Measurements from ENCODE around the gene CYP2S1.
"Not testable (repeated sequence)": the region's sequence is repeated elsewhere in the genome, so short reads cannot be mapped to it uniquely, and the experiment has no call there.

CYP2S1 gene

GRCh38 chr19:41226874-41227390, 33.9 kb downstream of the CYP2S1 start:
- DNase-seq: no peak

- no peak for DNase-seq
These were observed 35.5 kb downstream of the CYP2S1 start for GRCh38 chr19:41228486-41228885.

DNA sequence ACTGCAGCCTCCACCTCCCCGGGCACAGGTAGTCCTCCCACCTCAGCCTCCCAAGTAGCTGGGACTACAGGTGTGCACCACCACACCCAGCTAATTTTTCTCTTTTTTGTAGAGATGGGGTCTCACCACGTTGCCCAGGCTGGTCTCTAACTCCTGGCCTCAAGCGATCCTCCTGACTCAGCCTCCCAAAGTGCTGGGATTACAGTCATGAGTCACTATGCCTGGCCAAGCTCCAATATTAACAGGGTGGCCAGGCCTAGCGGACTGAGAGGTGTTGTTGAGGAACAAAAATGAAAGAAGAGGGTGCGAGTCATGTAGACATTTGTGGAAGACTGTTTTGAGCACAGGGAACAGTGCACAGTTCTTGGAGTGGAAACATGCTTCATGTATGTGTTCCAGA, 36.3 kb downstream of the CYP2S1 start:
- DNase-seq: not testable (repeated sequence)

DNA sequence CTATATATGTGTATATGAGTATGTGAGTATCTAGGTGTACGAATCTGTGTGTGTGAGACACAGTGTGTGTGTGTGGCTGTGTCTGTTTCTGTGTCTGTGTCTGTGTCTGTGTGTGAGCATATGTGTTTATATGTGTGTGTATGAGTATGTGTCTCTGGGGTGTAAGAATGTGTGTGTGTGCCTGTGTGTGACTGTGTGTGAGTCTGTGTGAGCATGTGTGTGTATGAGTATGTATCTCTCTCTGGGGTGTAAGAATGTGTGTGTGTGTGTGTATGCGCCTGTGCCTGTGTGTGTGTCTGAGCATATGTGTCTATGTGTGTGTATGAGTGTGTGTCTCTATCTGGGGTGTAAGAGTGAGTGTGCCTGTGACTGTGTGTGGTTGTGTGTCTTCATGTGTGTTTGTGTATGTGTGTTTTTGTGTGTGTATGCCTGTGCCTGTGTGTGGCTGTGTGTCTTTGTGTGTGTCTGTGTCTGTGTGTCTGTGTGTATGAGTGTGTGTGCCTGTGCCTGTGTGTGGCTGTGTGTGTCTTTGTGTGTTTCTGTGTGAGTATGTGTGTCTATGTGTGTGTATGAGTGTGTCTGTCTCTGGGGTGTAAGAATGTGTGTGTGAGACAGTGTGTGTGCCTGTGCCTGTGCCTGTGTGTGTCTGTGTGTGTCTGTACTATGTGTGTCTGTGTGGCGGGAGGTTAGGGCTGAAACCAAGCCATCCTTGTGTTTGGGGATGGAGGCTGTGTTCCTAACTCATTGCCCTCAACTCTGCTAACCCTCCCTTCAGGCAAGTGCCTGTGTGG, 37.2 kb downstream of the CYP2S1 start:
- no peak for DNase-seq

GRCh38 chr19:41232686-41233085, 39.7 kb downstream of the CYP2S1 start:
- DNase-seq: no peak

- no peak for DNase-seq
These were observed 40.8 kb downstream of the CYP2S1 start for GRCh38 chr19:41233748-41234240.

DNA sequence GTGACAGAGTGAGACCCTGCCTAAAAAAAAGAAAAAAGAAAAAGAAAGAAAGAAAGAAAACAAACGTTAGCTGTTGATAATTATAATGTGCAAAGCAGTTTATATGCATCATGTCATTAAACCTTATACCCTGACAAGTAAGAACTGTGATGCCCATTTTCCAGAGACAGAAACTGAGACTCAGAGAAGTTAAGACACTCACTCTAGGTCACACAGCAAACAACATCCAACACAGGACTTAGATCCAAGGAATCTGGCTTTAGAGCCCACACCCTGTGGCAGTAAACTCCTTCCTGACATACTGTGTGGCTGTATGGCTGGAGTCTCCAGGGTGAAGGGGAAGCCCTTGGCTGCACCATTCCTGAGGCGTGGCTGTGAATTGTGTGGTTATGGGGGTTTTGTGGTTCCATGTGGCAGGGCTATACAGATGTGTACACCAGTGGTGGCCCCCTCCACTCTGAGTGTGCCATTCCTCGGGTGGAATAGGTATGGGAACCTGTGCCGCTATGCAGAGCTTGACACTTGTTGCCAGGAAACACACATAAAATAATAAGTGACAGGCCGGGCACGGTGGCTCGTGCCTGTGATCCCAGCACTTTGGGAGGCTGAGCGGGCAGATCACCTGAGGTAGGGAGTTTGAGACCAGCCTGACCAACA, 41.6 kb downstream of the CYP2S1 start:
- no peak for DNase-seq

DNA sequence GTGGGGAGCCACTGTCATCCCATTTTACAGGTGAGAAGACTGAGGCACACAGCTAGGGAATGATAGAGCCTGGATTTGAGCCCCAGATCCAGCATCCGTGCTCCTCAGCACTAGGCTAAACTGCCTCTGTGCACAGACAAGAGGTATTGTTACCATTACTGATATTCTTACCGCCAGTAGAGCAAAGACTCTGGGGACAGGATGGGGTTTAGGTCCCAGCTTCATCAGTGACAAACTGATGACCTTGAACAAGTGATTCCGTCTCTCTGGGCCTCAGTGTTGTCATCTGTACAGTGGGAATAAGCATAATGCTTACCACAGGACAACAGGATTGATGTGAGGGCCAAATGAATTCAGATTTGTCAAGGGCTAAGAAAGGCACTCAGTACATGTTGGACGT, 42.5 kb downstream of the CYP2S1 start:
- DNase-seq: no peak

GRCh38 chr19:41238244-41238643, 45.2 kb downstream of the CYP2S1 start:
- no peak for DNase-seq

DNA sequence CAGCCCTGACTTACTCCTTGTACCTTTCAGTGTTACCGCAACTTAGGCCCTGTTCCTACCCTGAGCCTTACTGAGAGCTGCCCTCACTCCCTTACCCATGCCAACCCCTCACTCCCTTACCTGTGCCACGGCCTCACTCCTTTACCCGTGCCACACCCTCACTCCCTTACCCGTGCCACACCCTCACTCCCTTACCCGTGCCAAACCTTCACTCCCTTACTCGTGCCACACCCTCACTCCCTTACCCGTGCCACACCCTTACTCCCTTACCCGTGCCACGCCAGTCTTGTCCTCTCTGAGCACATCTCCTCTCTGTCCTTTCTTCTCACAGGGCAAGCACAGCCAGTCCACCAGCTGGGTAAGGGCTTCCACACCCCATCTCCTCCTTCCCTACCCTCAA, 46.3 kb downstream of the CYP2S1 start:
- no peak for DNase-seq

GRCh38 chr19:41239961-41240574, 47.0 kb downstream of the CYP2S1 start:
- DNase-seq: no peak

DNA sequence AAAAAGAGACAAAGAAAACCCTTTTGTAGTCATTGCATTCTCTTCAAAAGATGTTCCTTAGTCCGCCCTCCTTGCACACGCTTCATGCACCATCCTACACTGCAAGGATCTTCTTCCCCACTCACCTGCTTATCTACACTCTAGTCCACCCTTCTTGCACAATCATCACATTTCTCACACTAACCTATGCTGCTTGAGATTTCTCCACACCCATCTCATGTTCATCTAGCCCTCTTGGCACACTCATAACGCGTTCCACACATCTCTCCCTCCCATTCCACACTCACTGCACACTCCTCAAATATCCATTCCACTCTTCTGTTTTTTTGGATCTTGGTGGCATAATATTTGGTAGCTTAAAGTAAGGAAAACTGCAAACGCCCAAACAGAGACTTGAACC, 48.8 kb downstream of the CYP2S1 start:
- DNase-seq: no peak

DNA sequence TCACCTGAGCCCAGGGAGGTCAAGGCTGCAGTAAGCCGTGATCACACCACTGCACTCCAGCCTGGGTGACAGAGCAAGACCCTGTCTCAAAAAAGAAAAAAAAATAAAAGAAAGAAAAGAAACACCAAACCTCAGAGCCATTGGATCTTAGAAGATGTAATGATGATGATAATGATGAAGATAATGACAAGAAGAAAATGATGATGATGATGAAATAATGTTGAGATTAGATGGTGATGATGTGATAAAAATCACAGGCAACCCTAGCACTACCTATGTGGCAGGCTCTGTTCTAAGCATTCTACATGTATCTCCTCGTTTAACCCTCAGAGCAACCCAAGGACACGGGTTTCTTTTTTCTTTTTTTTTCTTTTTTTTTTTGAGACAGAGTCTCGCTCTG, 51.1 kb downstream of the CYP2S1 start:
- DNase-seq: no peak

DNA sequence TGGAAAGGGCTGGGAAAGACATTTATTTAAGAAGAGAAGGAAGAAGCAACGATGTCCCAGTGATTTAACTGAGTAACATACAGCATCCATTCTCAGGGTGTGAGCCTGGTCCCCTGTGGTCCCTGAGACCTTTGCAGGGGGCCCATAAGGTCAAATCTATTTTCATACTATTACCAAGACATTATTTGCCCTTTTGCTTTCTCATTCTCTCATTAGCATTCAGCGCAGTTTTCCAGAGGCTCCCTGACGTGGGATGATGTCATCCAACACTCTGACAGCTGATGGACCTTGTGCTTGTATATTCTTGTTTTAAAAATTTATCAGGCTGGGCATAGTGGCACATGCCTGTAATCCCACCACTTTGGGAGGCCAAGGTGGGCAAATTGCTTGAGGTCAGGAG, 52.8 kb downstream of the CYP2S1 start:
- no peak for DNase-seq

DNA sequence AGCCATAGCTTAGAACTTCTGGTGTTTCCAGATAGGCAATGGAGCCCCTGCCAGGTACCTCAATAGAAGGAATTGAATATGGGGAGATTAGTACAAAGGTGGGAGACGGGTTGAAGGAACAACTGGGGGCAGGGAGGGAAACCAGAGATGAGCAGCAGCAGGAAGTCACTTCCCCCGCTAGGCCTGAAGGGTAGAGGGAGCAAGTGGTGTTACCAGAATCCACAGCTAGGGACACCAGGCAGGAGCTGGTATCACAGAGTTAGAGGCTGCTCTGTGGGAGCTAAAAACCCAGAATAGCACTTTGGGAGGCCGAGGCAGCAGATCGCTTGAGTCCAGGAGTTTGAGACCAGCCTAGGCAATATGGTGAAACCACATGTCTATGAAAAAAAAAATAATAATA, 55.9 kb downstream of the CYP2S1 start:
- DNase-seq: no peak

- no peak for DNase-seq
These were observed 56.8 kb downstream of the CYP2S1 start for GRCh38 chr19:41249707-41250423.

DNA sequence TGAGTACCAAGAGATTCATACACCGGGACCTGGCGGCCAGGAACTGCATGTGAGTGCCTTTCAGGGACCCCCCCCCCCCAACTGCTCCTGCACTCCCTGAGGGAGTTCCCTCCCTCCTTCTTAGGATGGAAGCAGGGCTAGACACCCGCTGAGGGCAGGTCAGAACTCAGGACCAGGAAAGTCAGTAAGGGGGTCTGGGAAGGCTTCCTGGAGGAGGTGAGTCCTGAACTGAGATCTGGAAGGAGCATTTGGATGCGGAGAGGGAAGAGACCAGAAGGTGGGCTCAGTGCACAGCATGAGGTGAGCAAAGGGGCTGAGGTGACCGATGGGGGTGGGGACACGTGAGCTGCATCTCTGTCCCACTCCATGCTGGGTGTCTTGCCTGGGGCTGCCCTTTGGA, 60.6 kb downstream of the CYP2S1 start:
- DNase-seq: no peak

DNA sequence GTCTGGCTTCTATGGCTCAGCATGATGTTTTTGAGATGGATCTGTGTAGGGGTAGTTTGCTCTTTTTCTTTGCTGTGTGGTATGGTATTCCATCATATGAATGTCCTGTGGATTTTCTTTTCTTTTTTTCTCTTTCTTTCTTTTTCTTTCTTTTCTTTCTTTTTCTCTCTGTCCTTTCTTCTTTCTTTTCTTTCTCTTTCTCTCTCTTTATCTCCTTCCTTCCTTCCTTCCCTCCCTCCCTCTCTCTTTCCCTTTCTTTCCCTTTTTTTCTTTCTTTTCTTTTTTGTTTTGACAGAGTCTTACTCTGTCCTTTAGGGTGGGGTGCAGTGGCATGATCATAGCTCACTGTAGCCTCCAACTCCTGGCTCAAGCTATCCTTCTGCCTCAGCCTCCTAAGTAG, 62.2 kb downstream of the CYP2S1 start:
- no peak for DNase-seq

Data from activated CD4-positive, alpha-beta T cell treated with anti-CD3 and anti-CD28 coated beads for 4 hours (primary cell).